Right lobe of liver (tissue), 6 donors: Measurements from ENCODE around the gene RASIP1. TPM values are rescaled to one million over a fixed set of nuclear protein-coding genes. Genes with fewer than 3 reads are reported as not detected.

Source experiments
- ATAC-seq, 4 donors: fragments of 200-7000 bp; cut with Tn5 transposase; one replicate each; pipeline ENCODE4 v1.9.1; 2020; ENCODE audit warnings: mild to moderate bottlenecking in 4 of 4, moderate library complexity in 4 of 4
- DNase-seq, 3 donors: peaks; one replicate each; pipeline ENCODE4 v3.0.0-alpha.2; 2020
- H3K27ac ChIP-seq, 3 donors: fragments of 200-600 bp; one replicate each; pipeline ENCODE4 v1.8.0; 2022
- H3K27me3 ChIP-seq, 2 donors: fragments of 200-600 bp; one replicate each; pipeline ENCODE4 v1.8.0; 2022
- H3K36me3 ChIP-seq, 4 donors: fragments of 200-600 bp; sonication (generic) in 1 of 4; one replicate each; pipeline versions ENCODE4 v1.5.1 to v1.8.0; 2017 to 2022; ENCODE audit warnings: control low read depth in 1 of 4
- H3K4me1 ChIP-seq, 4 donors: fragments of 200-600 bp; sonication (generic) in 1 of 4; one replicate each; pipeline versions ENCODE4 v1.5.1 to v1.8.0; 2017 to 2022; ENCODE audit warnings: control low read depth in 1 of 4
- H3K4me3 ChIP-seq, 3 donors: fragments of 200-600 bp; one replicate each; pipeline ENCODE4 v1.8.0; 2022
- H3K9me3 ChIP-seq, 4 donors: fragments of 200-600 bp; sonication (generic) in 1 of 4; one replicate each; pipeline versions ENCODE4 v1.5.1 to v1.8.0; 2017 to 2022; ENCODE audit warnings: control low read depth in 1 of 4
- CTCF ChIP-seq, 4 donors: fragments of 200-600 bp in 3 of 4; fragments of 450-650 bp in 1 of 4; IDR thresholded peaks; one replicate each; pipeline versions ENCODE4 v1.5.1 to v1.8.0; 2016 to 2022; ENCODE audit warnings: antibody characterized with exemption in 4 of 4, mild to moderate bottlenecking in 2 of 4
- POLR2A ChIP-seq: fragments of 450-650 bp; IDR thresholded peaks from one replicate; pipeline ENCODE4 v1.6.1; 2017; ENCODE audit warnings: antibody characterized with exemption, mild to moderate bottlenecking
- WGBS: methylation state at CpG from one replicate; pipeline ENCODE4 v1.1.6; 2018; ENCODE audit warnings: low coverage, low lambda C conversion rate; ENCODE audit not compliant: insufficient coverage; ENCODE audit errors: missing lambda C conversion rate; 5-methylcytosine and 5-hydroxymethylcytosine counted together
- intact Hi-C, 2 donors: fragments of 100-400 bp; cut with DNase I; formaldehyde crosslinking; loops; one replicate each; pipeline versions ENCODE4 v1.11.2 to v1.14.1; 2022
- total RNA-seq, 6 experiments: library from RNA; depleted of rRNA in 2 of 6; stranded (reverse); fragments of >200 nt in 2 of 6; fragmentation: NEBNext Ultra II Directional in 3 of 6; extraction: Animal tissue kit (Norgen Biotek cat#: 25700) in 3 of 6; gene quantifications; one replicate each; pipeline versions ENCODE4 v1.1.0 to v1.2.4, GENCODE V29; 2016 to 2023
- donor health status: DM: no; HTN: yes; CAD: no.
- donor health status: DM: no; HTN: no; CAD: no.
- donor health status: DM: no; HTN: no; CAD: no.
- donor health status: DM: no; HTN: yes; CAD: no.
- donor health status: DM: no; HTN: yes; CAD: no.

RASIP1 gene
- total RNA-seq, 6 experiments from 2014 or later, result 2.7 to 6.7 (median 4.9) TPM

- no peak overlapping the region for H3K4me3 ChIP-seq
- peaks cover 0 to 17% (median 5%) of the 10 kb centered on the region in 4 donors for H3K4me1 ChIP-seq
- H3K27me3 ChIP-seq, result no peaks in the 10 kb centered on the region
- WGBS, result 37% methylated on average over 8 of the region's 14 CpGs
- TF ChIP-seq POLR2A, result no peak
- TF ChIP-seq CTCF (IDR thresholded peaks at IDR 0.05), result no peak
- H3K9me3 ChIP-seq, result no peaks in the 10 kb centered on the region
- intact Hi-C loops, result no loop called here
- peak overlapping the region; percentile 47 to 67 (median 65) for H3K27ac ChIP-seq
- peak in 3 of 4 donors; percentile 2 to 16 (median 6) for ATAC-seq
- DNase-seq, result no peak
- no peaks in the 10 kb centered on the region for H3K36me3 ChIP-seq
Measured at GRCh38 chr19:48780631-48781391, 40.4 kb upstream of the RASIP1 start.

- ATAC-seq, result no peak
Measured at GRCh38 chr19:48779636-48780035, 39.2 kb upstream of the RASIP1 start.

GRCh38 chr19:48777720-48778119, 37.3 kb upstream of the RASIP1 start:
- Histone ChIP-seq H3K27me3 (no peaks in the 10 kb centered on the region), H3K9me3 (no peaks in the 10 kb centered on the region), H3K4me1 (peaks cover 0 to 26% (median 10%) of the 10 kb centered on the region in 4 donors), H3K27ac (no peak overlapping the region), H3K36me3 (no peaks in the 10 kb centered on the region), H3K4me3 (no peak overlapping the region)
- no peak for DNase-seq
- TF ChIP-seq POLR2A (no peak), CTCF (IDR thresholded peaks at IDR 0.05) (no peak)
- ATAC-seq, result no peak
- WGBS, result 80% methylated on average over 5 of the region's 12 CpGs
- intact Hi-C loops, result no loop called here

More at GRCh38 chr19:48779636-48780035, 39.2 kb upstream of the RASIP1 start:
- WGBS, result 83% methylated on average over 1 of the region's 1 CpG
- DNase-seq, result no peak
- Histone ChIP-seq H3K36me3 (no peaks in the 10 kb centered on the region), H3K4me3 (no peak overlapping the region), H3K4me1 (peaks cover 0 to 17% (median 5%) of the 10 kb centered on the region in 4 donors), H3K27me3 (no peaks in the 10 kb centered on the region), H3K9me3 (no peaks in the 10 kb centered on the region), H3K27ac (no peak overlapping the region)
- TF ChIP-seq CTCF (IDR thresholded peaks at IDR 0.05), result no peak
- no peak for TF ChIP-seq POLR2A
- intact Hi-C loops, result no loop called here

- peaks cover 0 to 25% (median 9%) of the 10 kb centered on the region in 4 donors for H3K4me1 ChIP-seq
- no peaks in the 10 kb centered on the region for H3K9me3 ChIP-seq
- DNase-seq, result no peak
- no peak for ATAC-seq
- TF ChIP-seq POLR2A, result no peak
- no peak for TF ChIP-seq CTCF (IDR thresholded peaks at IDR 0.05)
- H3K27me3 ChIP-seq, result no peaks in the 10 kb centered on the region
- intact Hi-C loops, result no loop called here
- H3K4me3 ChIP-seq, result no peak overlapping the region
- no peak overlapping the region for H3K27ac ChIP-seq
- no peaks in the 10 kb centered on the region for H3K36me3 ChIP-seq
- 95% methylated on average over 5 of the region's 5 CpGs for WGBS
Measured at GRCh38 chr19:48777139-48777538, 36.7 kb upstream of the RASIP1 start.
